ENCODE results near the gene LIME1.
A peak's percentile ranks its signal among the peaks of the same experiment; 100 is the strongest.
"Not testable (repeated sequence)": the region's sequence is repeated elsewhere in the genome, so short reads cannot be mapped to it uniquely, and the experiment has no call there.

Gene LIME1

GRCh38 chr20:63708301-63709148 is 27.9 kb upstream of the LIME1 start:
- peak; percentile 37 for DNase-seq

DNA sequence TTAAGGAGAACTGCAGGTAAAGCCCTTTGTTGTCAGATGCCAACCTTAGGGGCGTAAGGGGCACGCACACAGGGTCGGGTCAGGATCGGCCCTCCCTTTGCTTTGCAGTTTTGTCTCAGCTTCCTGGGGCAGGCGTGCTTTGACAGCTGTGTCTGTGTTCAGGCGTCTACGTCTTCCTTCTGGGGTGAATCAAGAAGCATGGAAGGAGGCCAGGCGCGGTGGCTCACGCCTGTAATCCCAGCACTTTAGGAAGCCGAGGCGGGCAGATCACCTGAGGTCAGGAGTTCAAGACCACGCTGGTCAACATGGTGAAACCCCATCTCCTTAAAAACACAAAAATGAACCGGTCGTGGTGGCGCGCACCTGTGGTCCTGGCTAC is 27.3 kb upstream of the LIME1 start:
- DNase-seq: no peak

- no peak for DNase-seq
Measured at GRCh38 chr20:63711085-63711645, 25.3 kb upstream of the LIME1 start.

DNA sequence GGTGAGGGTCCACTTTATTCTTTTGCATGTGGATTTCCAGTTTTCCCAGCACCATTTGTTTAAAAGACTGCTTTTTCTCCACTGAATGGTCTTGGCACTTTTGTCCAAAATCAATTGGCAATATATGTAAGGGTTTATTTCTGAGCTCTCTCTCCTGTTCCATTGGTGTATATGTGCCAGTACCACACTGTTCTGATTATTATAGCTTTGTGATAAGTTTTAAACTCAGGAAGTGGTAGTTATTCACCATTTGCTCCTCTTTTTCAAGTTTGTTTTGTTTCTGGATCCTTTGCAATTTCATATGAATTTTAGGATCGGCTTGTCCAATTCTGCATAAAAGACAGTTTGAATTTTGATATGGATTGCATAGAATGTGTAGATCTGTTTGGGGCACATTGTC is 24.3 kb upstream of the LIME1 start:
- DNase-seq: no peak

DNA sequence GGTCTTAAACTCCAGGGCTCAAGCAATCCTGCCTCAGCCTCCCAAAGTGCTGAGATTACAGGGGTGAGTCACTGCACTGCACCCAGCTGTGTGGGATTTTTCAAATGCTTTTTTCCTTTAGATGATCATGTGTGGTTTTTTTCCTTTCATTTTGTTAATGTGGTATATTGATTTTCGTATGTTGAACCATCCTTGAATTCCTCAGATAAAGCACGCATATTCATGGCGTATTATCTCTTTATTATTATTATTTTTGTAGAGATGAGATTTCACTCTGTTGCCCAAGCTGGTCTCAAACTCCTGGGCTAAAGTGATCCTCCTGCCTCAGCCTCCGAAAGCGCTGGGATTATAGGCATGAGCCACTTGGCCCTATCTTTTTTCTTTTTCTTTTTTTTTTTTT is 21.6 kb upstream of the LIME1 start:
- no peak for DNase-seq

DNA sequence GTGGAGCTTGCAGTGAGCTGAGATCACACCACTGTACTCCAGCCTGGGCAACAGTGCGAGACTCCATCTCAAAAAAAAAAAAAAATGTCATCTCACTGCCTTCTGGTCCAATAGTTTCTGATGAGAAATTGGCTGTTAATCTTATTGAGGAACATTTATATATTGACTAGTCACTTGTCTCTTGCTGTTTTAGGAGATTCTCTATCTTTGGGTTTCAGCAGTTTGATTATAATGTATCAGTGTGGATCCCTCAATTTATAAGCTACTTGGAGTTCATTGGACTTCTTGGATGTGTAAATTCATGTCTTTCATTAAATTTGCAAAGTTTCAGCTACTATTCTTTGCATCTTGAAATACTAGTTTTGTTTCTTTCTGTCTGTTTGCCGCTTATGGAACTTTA is 17.5 kb upstream of the LIME1 start:
- DNase-seq: no peak

DNA sequence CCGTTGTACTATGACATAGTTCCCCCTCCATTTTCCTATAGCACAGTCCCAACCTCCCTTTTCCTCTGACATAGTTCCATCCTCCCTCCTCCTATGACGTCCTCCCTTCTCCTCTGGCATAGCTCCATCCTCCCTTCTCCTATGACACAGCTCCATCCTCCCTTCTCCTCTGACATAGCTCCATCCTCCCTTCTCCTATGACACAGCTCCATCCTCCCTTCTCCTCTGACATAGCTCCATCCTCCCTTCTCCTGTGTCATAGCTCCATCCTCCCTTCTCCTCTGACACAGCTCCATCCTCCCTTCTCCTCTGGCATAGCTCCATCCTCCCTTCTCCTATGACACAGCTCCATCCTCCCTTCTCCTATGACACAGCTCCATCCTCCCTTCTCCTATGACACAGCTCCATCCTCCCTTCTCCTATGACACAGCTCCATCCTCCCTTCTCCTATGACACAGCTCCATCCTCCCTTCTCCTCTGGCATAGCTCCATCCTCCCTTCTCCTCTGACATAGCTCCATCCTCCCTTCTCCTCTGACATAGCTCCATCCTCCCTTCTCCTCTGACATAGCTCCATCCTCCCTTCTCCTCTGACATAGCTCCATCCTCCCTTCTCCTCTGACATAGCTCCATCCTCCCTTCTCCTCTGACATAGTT is 13.4 kb upstream of the LIME1 start:
- DNase-seq: not testable (repeated sequence)

- not testable (repeated sequence) for DNase-seq
Measured at GRCh38 chr20:63730189-63730733, 6.2 kb upstream of the LIME1 start.

DNA sequence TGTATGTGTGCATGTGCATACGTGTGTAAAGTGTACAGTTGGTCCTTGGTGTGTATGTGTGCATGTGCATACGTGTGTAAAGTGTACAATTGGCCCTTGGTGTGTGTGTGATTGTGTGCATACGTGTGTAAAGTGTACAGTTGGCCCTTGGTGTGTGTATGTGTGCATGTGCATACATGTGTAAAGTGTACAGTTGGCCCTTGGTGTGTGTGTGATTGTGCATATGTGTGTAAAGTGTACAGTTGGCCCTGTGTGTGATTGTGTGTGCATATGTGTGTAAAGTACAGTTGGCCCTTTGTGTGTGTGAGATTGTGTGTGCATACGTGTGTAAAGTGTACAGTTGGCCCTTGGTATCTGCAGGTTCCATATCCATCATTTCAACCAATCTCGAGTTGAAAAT is 5.1 kb upstream of the LIME1 start:
- no peak for DNase-seq

- no peak for DNase-seq
Measured at GRCh38 chr20:63732118-63733095, 4.1 kb upstream of the LIME1 start.

- DNase-seq: no peak
Measured at GRCh38 chr20:63733117-63733516, 3.3 kb upstream of the LIME1 start.

DNA sequence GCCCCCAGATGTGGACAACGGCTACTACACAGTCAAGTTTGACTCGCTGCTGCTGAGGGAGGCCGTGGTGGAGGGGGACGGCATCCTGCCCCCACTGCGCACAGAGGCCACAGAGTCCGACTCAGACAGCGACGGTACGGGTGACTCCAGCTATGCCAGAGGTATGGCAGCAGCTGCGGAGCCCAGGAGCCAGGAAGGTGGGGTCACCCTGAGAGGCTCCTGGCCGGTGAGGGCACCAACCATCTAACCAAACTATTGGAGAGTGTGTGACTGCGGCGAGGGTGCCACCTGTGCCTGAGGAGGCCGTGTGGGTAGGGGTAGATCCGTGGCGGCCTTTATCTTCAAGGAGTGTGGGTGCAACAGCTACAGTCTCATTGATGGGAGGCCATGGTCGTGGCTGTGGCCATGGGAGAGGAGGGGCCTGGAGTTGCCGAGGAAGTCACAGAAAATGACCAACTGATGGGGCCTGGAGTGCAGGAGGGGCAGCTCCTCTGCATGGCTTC is 2.8 kb upstream of the LIME1 start:
- no peak for DNase-seq

- DNase-seq: no peak
Measured at GRCh38 chr20:63734111-63734945, 2.1 kb upstream of the LIME1 start.

DNA sequence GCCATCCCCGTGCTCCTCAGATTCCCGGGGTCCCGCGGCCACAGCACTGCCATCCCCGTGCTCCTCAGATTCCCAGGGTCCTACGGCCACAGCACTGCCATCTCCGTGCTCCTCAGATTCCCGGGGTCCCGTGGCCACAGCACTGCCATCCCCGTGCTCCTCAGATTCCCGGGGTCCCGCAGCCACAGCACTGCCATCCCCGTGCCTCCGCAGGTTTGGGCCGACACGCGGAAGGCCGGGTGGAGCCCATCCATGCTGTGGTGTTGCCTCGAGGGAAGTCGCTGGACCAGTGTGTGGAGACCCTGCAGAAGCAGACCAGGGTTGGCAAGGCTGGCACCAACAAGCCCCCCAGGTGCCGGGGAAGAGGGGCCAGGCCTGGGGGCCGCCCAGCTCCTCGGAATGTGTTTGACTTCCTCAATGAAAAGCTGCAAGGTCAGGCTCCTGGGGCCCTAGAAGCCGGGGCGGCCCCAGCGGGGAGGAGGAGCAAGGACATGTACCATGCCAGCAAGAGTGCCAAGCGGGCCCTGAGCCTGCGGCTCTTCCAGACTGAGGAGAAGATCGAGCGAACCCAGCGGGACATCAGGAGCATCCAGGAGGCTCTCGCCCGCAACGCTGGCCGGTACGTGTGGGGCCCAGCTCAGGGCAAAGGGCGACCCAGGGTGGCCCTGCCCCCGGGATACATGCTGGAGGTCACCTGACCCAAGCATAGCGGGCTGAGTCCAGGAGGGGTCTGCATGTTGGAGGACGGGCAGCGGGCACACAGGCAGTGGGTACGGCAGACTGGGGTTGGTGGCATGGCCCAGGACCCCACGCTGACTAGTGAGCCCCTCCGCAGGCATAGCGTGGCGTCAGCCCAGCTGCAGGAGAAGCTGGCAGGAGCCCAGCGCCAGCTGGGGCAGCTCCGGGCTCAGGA is 1.3 kb upstream of the LIME1 start:
- DNase-seq: no peak

GRCh38 chr20:63736893-63737694 is 630 bp downstream of the LIME1 start:
- DNase-seq: peak; percentile 73 to 74

DNA sequence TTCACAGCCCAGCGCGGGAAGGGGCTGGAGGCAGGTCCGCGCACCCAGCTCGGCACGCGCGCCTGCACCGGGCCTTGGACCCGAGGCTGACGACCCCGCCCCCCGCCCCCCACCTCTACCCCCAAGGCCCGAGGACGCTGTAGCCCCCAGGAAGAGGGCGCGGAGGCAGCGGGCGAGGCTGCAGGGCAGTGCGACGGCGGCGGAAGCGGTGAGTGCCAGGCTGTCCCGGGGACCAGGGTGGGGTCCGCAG is 1.2 kb downstream of the LIME1 start:
- peak in 1 of 2 experiments; percentile 50 for DNase-seq

- peak; percentile 45 to 64 for DNase-seq
Measured at GRCh38 chr20:63737945-63738686, 1.7 kb downstream of the LIME1 start.

DNA sequence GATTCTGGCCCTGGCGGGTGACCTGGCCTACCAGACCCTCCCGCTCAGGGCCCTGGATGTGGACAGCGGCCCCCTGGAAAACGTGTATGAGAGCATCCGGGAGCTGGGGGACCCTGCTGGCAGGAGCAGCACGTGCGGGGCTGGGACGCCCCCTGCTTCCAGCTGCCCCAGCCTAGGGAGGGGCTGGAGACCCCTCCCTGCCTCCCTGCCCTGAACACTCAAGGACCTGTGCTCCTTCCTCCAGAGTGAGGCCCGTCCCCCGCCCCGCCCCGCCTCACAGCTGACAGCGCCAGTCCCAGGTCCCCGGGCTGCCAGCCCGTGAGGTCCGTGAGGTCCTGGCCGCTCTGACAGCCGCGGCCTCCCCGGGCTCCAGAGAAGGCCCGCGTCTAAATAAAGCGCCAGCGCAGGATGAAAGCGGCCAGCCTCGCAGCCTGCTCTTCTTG is 2.2 kb downstream of the LIME1 start:
- DNase-seq: peak; percentile 49 to 58
